ENCODE measurements around the gene KLHL17. TPM values are rescaled to one million over a fixed set of nuclear protein-coding genes. Genes with fewer than 3 reads are reported as not detected.
"Not testable (repeated sequence)": the region's sequence is repeated elsewhere in the genome, so short reads cannot be mapped to it uniquely, and the experiment has no call there.

KLHL17 gene
- total and polyA plus RNA-seq, 12 donors = 0.73 to 38.8 (median 6.9) TPM

DNA sequence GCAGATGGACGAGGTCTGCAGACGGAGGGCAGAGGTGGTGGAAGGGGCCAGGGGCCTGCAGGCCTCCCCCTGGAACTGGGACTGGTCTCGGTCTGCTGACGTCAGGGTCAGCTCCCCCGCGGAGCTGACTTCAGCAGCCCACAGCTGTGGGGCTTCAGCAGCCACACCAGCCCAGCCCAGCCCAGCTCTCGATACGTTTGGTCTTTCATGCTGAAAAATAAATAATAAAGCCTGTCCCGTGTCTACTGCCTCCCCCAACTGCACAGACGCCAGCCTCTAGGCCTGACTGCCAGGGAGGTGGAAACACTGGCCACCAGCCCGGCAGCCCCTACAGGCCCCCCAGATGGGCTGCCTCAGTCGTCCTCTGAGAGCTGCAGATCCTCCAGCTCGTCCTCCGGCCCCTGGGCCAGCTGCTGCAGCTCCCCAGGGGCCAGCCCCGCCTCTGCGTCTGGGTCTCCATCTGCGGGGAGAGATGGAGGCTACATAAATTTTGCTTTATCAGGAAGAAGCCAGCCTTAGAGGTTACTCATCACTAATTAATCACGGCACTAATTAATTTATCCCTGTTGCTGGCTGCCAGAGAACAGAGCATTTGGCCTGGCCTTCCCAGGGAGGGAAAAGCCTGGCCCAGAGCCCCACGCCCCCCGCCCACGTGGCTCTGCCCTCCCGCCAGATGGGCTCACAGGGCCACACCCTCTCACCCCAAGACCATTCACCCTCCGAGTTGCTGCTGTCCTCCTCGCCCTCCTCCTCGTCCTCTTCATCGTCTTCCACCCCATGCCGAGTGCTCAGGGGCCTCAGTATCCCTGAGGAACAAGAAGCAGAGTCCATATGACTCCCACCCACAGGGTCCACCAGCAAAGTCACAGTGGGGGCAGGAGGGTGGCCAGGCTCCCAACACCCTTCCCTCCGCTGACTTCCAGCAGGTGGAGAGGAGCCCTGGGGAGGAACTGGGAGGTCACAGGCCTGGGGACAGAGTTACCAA, 15.8 kb upstream of the KLHL17 start:
- Histone ChIP-seq H3K9me3 (replicated peaks in 1 of 3) (no peaks in the 10 kb centered on the region), H3K4me3 (no peak overlapping the region), H3K27ac (peak overlapping the region in 2 of 5 donors; percentile 91 to 92), H3K27me3 (peaks cover 29% of the 10 kb centered on the region), H3K4me1 (replicated peaks in 1 of 2) (peaks cover 8 to 26% of the 10 kb centered on the region in 2 donors), H3K36me3 (replicated peaks in 1 of 2) (peaks cover 0 to 40% of the 10 kb centered on the region in 2 donors)
- WGBS, 4 donors = 56 to 76% (median 66%) methylated on average over 18 to 28 of the region's 28 CpGs
- peak in 5 of 7 donors; percentile 29 to 85 (median 56) for DNase-seq
- TF ChIP-seq, protein P1, sequence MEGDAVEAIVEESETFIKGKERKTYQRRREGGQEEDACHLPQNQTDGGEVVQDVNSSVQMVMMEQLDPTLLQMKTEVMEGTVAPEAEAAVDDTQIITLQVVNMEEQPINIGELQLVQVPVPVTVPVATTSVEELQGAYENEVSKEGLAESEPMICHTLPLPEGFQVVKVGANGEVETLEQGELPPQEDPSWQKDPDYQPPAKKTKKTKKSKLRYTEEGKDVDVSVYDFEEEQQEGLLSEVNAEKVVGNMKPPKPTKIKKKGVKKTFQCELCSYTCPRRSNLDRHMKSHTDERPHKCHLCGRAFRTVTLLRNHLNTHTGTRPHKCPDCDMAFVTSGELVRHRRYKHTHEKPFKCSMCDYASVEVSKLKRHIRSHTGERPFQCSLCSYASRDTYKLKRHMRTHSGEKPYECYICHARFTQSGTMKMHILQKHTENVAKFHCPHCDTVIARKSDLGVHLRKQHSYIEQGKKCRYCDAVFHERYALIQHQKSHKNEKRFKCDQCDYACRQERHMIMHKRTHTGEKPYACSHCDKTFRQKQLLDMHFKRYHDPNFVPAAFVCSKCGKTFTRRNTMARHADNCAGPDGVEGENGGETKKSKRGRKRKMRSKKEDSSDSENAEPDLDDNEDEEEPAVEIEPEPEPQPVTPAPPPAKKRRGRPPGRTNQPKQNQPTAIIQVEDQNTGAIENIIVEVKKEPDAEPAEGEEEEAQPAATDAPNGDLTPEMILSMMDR (IDR thresholded peaks at IDR 0.05) = no peak
- TF ChIP-seq POLR2A (IDR thresholded peaks at IDR 0.05) = no peak
- intact Hi-C loops (cut with DNase I) = no loop called here

DNA sequence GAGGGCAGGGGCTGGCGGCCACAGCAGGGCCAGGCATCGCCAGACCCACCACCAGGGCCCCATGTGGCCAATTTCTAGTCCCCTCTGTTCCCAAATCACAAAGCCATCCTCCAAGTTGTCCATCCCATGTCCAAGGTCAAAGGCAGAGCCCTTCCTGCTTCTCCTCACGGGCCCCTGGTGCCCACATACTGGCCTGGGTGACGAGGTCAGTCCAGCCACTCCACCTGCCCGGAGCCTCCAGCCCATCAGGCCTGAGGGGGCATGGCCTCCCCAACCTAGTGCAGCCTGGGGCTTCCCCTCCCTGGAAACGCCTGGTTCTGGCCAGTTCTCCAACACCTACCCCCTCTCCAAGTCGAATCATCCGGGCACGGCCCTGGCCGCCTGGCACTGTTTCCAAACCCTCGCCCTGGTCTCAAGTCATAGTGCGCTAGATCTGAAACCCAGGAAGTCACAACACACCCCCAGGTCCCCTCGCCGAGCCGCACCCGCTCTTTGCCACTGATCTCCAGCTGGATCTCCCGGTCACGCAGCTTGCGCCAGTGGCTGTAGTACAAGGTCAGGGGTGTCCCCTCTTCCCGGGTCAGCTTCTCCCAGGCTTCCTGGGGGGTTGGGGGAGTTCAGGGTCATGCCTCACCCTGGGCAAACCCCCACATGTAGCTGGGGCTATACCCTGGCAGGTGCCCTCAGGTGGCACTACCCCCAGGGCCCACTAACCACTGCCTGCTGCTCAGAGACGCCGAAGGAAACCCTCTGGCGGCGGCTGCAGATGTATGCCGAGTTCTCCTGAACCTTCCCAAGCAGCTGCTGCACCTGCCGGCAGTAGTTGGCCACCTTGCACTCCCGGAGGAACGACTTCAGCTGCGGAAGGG, 14.5 kb upstream of the KLHL17 start:
- no peaks in the 10 kb centered on the region for H3K9me3 ChIP-seq (replicated peaks in 1 of 3)
- H3K27me3 ChIP-seq = peaks cover 22% of the 10 kb centered on the region
- H3K36me3 ChIP-seq (replicated peaks in 1 of 2) = peaks cover 0 to 52% of the 10 kb centered on the region in 2 donors
- TF ChIP-seq, protein P1 (IDR thresholded peaks at IDR 0.05) = no peak
- no peak for TF ChIP-seq POLR2A (IDR thresholded peaks at IDR 0.05)
- peak overlapping the region in 1 of 5 donors; percentile 91 for H3K27ac ChIP-seq
- intact Hi-C loops (cut with DNase I) = no loop called here
- H3K4me1 ChIP-seq (replicated peaks in 1 of 2) = peaks cover 8 to 16% of the 10 kb centered on the region in 2 donors
- DNase-seq = no peak
- 90 to 97% (median 92%) methylated on average over 22 to 29 of the region's 29 CpGs for WGBS, 4 donors
- no peak overlapping the region for H3K4me3 ChIP-seq

DNA sequence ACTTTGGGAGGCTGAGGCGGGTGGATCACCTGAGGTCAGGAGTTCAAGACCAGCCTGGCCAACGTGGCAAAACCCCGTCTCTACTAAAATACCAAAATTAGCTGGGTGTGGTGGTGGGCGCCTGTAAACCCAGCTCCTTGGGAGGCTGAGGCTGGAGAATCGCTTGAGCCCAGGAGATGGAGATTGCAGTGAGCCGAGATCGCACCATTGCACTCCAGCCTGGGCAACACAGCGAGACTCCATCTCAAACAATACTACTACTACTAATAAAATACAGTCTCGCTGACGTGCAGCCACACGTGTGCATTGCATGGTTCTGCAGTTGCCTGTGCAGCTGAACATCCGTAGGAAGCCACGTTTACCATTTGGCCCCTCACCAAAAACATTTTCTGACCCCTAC, 13.6 kb upstream of the KLHL17 start:
- H3K4me3 ChIP-seq; DNase-seq; H3K4me1 ChIP-seq (replicated peaks in 1 of 2); H3K27ac ChIP-seq; intact Hi-C loops (cut with DNase I); H3K9me3 ChIP-seq (replicated peaks in 1 of 3): not testable (repeated sequence)
- WGBS, 4 donors = 96 to 97% (median 96%) methylated on average over 6 to 13 of the region's 13 CpGs
- Histone ChIP-seq H3K36me3 (replicated peaks in 1 of 2) (peaks cover 0 to 61% of the 10 kb centered on the region in 2 donors), H3K27me3 (peaks cover 13% of the 10 kb centered on the region)

DNA sequence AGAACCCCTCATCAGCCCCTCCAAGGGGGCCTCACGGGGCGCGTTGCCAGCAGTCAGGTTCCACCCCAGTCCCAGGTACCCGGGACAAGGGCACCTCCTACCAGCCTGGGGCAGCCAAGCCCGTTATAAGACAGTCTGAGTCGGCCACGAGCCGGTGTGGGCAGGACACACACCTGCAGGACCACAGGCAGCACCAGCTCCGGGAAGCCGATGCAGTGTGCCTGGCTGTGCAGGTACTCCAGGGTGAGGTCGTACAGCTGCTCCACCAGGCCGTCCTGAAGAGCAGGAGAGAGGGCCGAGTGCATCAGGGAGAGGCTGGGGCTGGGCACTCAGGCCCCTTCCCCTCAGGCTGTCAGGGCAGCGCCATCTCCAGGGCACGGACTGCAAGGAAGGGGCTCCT, 12.4 kb upstream of the KLHL17 start:
- TF ChIP-seq, protein P1 (IDR thresholded peaks at IDR 0.05) = no peak
- TF ChIP-seq POLR2A (IDR thresholded peaks at IDR 0.05) = no peak
- Histone ChIP-seq H3K27ac (no peak overlapping the region), H3K27me3 (peaks cover 3% of the 10 kb centered on the region), H3K9me3 (replicated peaks in 1 of 3) (no peaks in the 10 kb centered on the region), H3K4me1 (replicated peaks in 1 of 2) (no peaks in the 10 kb centered on the region), H3K4me3 (no peak overlapping the region), H3K36me3 (replicated peaks in 1 of 2) (peaks cover 0 to 72% of the 10 kb centered on the region in 2 donors)
- 88 to 100% (median 95%) methylated on average over 1 to 15 of the region's 15 CpGs for WGBS, 4 donors
- intact Hi-C loops (cut with DNase I) = no loop called here
- DNase-seq = no peak
